ENCODE data around the gene TBCE. TPM values are rescaled to one million over a fixed set of nuclear protein-coding genes. Genes with fewer than 3 reads are reported as not detected.

The TBCE gene
- total and polyA plus RNA-seq, 9 of the 15 experiments (the other 6 are each of a cell fraction or from before 2014, with no cell fraction given): 52.6 to 92.1 (median 82.1) TPM

DNA sequence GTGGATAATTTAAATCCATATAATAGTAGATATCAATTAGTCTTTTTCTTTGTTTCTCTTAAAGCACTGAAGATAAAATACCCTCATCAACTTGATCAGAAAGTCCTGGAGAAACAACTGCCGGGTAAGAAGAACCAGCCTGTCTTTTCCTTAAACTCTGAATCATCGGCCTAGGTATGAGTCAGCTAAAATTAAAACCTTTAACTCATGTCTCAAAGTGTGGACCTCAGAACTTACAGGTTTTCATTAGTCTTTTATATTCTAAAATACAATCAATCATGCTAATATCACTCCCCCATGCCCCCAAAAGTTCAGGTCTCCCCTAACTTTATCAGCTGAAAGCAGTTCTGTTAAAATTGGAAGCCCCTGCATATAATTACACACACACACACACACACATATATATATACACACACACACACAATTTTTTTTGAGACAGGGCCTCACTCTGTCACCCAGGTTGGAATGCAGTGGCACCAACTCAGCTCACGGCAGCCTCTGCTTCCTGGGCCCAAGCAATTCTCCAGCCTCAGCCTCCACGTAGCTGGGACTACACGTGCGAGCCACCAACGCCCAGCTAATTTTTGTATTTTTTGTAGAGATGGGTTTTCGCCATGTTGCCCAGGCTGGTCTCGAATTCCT, 75.7 kb downstream of the TBCE start (continued):
- no peak for TF ChIP-seq POLR3G (IDR thresholded peaks at IDR 0.05; ENCODE audit: extremely low read depth, insufficient read length, insufficient replicate concordance)
- no peak for TF ChIP-seq GABPB2 (CRISPR knock-in tag; conservative IDR thresholded peaks at IDR 0.05)
- no peak for TF ChIP-seq ZNF311 (CRISPR knock-in tag; IDR thresholded peaks at IDR 0.05)
- no peak for TF ChIP-seq MBD2 (IDR thresholded peaks at IDR 0.05; ENCODE audit: borderline replicate concordance, low read depth)
- TF ChIP-seq ZNF41 (CRISPR knock-in tag; conservative IDR thresholded peaks at IDR 0.05): 0 out of 2 replicates have a peak, but pooled peaks have one; percentile 13
- TF ChIP-seq SNRNP70 (optimal IDR thresholded peaks at IDR 0.05; ENCODE audit: low read depth, low read length): no peak
- TF ChIP-seq HDAC6 (IDR thresholded peaks at IDR 0.05; ENCODE audit: low read depth, low read length): no peak
- no peak for TF ChIP-seq ZNF445 (CRISPR knock-in tag; IDR thresholded peaks at IDR 0.05; ENCODE audit: low read depth)
- no peak for TF ChIP-seq HIVEP1 (CRISPR knock-in tag; IDR thresholded peaks at IDR 0.05)
- TF ChIP-seq, protein P1, sequence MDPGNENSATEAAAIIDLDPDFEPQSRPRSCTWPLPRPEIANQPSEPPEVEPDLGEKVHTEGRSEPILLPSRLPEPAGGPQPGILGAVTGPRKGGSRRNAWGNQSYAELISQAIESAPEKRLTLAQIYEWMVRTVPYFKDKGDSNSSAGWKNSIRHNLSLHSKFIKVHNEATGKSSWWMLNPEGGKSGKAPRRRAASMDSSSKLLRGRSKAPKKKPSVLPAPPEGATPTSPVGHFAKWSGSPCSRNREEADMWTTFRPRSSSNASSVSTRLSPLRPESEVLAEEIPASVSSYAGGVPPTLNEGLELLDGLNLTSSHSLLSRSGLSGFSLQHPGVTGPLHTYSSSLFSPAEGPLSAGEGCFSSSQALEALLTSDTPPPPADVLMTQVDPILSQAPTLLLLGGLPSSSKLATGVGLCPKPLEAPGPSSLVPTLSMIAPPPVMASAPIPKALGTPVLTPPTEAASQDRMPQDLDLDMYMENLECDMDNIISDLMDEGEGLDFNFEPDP (CRISPR knock-in tag; IDR thresholded peaks at IDR 0.05): no peak
- no peak for TF ChIP-seq SAFB (IDR thresholded peaks at IDR 0.05; ENCODE audit: borderline replicate concordance, low read depth, low read length)
- TF ChIP-seq, protein P2, sequence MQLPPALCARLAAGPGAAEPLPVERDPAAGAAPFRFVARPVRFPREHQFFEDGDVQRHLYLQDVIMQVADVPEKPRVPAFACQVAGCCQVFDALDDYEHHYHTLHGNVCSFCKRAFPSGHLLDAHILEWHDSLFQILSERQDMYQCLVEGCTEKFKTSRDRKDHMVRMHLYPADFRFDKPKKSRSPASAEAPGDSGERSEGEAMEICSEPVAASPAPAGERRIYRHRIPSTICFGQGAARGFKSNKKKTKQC (CRISPR knock-in tag; IDR thresholded peaks at IDR 0.05): no peak
- no peak for TF ChIP-seq MCM3 (IDR thresholded peaks at IDR 0.05)
- TF ChIP-seq TBL1XR1 (IDR thresholded peaks at IDR 0.05; ENCODE audit: low read length in 2 of 2): no peak
- TF ChIP-seq, protein P3, sequence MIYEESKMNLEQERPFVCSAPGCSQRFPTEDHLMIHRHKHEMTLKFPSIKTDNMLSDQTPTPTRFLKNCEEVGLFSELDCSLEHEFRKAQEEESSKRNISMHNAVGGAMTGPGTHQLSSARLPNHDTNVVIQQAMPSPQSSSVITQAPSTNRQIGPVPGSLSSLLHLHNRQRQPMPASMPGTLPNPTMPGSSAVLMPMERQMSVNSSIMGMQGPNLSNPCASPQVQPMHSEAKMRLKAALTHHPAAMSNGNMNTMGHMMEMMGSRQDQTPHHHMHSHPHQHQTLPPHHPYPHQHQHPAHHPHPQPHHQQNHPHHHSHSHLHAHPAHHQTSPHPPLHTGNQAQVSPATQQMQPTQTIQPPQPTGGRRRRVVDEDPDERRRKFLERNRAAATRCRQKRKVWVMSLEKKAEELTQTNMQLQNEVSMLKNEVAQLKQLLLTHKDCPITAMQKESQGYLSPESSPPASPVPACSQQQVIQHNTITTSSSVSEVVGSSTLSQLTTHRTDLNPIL (CRISPR knock-in tag; IDR thresholded peaks at IDR 0.05): no peak
- TF ChIP-seq, protein P4, sequence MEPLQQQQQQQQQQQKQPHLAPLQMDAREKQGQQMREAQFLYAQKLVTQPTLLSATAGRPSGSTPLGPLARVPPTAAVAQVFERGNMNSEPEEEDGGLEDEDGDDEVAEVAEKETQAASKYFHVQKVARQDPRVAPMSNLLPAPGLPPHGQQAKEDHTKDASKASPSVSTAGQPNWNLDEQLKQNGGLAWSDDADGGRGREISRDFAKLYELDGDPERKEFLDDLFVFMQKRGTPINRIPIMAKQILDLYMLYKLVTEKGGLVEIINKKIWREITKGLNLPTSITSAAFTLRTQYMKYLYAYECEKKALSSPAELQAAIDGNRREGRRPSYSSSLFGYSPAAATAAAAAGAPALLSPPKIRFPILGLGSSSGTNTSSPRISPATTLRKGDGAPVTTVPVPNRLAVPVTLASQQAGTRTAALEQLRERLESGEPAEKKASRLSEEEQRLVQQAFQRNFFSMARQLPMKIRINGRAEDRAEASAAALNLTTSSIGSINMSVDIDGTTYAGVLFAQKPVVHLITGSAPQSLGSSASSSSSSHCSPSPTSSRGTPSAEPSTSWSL (CRISPR knock-in tag; IDR thresholded peaks at IDR 0.05; ENCODE audit: borderline replicate concordance): no peak
- TF ChIP-seq PURB (CRISPR knock-in tag; IDR thresholded peaks at IDR 0.05; ENCODE audit: low read depth): no peak
- peak; percentile 51; the same call in 1 of the 2 replicates for TF ChIP-seq JUN (IDR thresholded peaks at IDR 0.05; ENCODE audit: borderline replicate concordance, low read depth, low read length)
- no peak for TF ChIP-seq JUN (CRISPR knock-in tag; IDR thresholded peaks at IDR 0.05; ENCODE audit: borderline replicate concordance)
- TF ChIP-seq, protein P5, sequence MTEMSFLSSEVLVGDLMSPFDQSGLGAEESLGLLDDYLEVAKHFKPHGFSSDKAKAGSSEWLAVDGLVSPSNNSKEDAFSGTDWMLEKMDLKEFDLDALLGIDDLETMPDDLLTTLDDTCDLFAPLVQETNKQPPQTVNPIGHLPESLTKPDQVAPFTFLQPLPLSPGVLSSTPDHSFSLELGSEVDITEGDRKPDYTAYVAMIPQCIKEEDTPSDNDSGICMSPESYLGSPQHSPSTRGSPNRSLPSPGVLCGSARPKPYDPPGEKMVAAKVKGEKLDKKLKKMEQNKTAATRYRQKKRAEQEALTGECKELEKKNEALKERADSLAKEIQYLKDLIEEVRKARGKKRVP (CRISPR knock-in tag; IDR thresholded peaks at IDR 0.05): no peak
- TF ChIP-seq ESRRA (IDR thresholded peaks at IDR 0.05; ENCODE audit: borderline replicate concordance, low read depth): no peak
- TF ChIP-seq HNRNPUL1 (IDR thresholded peaks at IDR 0.05; ENCODE audit: low read length): no peak
